Small intestine (tissue), 7 donors: Measurements from ENCODE around the gene ST8SIA1. TPM values are rescaled to one million over a fixed set of nuclear protein-coding genes. Genes with fewer than 3 reads are reported as not detected.
A peak's percentile ranks its signal among the peaks of the same experiment; 100 is the strongest.

ENCODE experiments used
- DNase-seq, 2 donors: peaks; one replicate each; pipeline versions ENCODE4 v3.0.0 to v3.0.0-alpha.2; 2013
- FAIRE-seq: peaks from 2 replicates; lab custom pipeline; 2012; peaks lifted over from hg19 to GRCh38; lab: Jason Lieb, UNC
- H3K27ac ChIP-seq, 3 donors: one replicate each; pipeline ENCODE4 v1.5.1; 2013; ENCODE audit warnings: low read length in 2 of 3, mild to moderate bottlenecking in 2 of 3, control low read depth in 1 of 3, inconsistent platforms in 1 of 3, low read depth in 1 of 3, moderate library complexity in 1 of 3
- H3K27me3 ChIP-seq, 3 donors: one replicate each; pipeline ENCODE4 v1.6.1; 2013; ENCODE audit warnings: low read length in 3 of 3, inconsistent platforms in 1 of 3; ENCODE audit not compliant: control insufficient read depth in 3 of 3, insufficient read depth in 3 of 3
- H3K36me3 ChIP-seq, 3 donors: one replicate each; pipeline ENCODE4 v1.6.1; 2013; ENCODE audit warnings: low read length in 3 of 3, inconsistent platforms in 1 of 3, low read depth in 1 of 3, mild to moderate bottlenecking in 1 of 3, moderate library complexity in 1 of 3; ENCODE audit not compliant: control insufficient read depth in 3 of 3, insufficient read depth in 2 of 3
- H3K4me1 ChIP-seq, 3 donors: one replicate each; pipeline ENCODE4 v1.6.1; 2013; ENCODE audit warnings: low read length in 2 of 3, inconsistent platforms in 1 of 3, low read depth in 1 of 3, mild to moderate bottlenecking in 1 of 3, moderate library complexity in 1 of 3; ENCODE audit not compliant: control insufficient read depth in 3 of 3, insufficient read depth in 2 of 3
- H3K4me3 ChIP-seq, 3 donors: one replicate each; pipeline ENCODE4 v1.5.1; 2013; ENCODE audit warnings: low read length in 3 of 3, control low read depth in 1 of 3, inconsistent platforms in 1 of 3, low read depth in 1 of 3, mild to moderate bottlenecking in 1 of 3, moderate library complexity in 1 of 3
- H3K9me3 ChIP-seq, 2 donors: one replicate each; pipeline ENCODE4 v1.6.1; 2013; ENCODE audit warnings: low read depth in 1 of 2, low read length in 1 of 2; ENCODE audit not compliant: control insufficient read depth in 2 of 2, insufficient read depth in 1 of 2
- WGBS, 3 donors: extraction: QIAGEN DNeasy Blood & Tissue Kit; methylation state at CpG; one replicate each; pipeline ENCODE4 v1.1.7; 2013; 5-methylcytosine and 5-hydroxymethylcytosine counted together
- polyA plus RNA-seq, 4 donors: library from polyadenylated mRNA; stranded (reverse) in 3 of 4; unstranded in 1 of 4; fragments of 200-250 nt in 3 of 4; fragments of 120-200 nt in 1 of 4; gene quantifications; one replicate each; pipeline versions ENCODE4 v1.2.1 to v1.2.3, GENCODE V29; 2013
- donor health status: healthy with polysubstance abuse.
- donor health status: control.
- donor health status: control.
- donor health status: Bipolar disorder and iron deficiency.
- donor health status: healthy.

The ST8SIA1 gene
- polyA plus RNA-seq, 4 donors = 0.81 to 1.4 (median 1.4) TPM; not detected in 1

- no peaks in the 10 kb centered on the region for H3K9me3 ChIP-seq
- no peaks in the 10 kb centered on the region for H3K4me1 ChIP-seq
- DNase-seq (no peak), FAIRE-seq (no peak)
- WGBS, 3 donors = 85 to 95% (median 86%) methylated on average over 4 of the region's 4 CpGs
- no peaks in the 10 kb centered on the region for H3K36me3 ChIP-seq
- no peak overlapping the region for H3K27ac ChIP-seq
- peaks cover 0 to 9% (median 0%) of the 10 kb centered on the region in 3 donors for H3K27me3 ChIP-seq
- no peak overlapping the region for H3K4me3 ChIP-seq
Measured at GRCh38 chr12:22340143-22340542, 5.6 kb upstream of the ST8SIA1 start.

GRCh38 chr12:22339691-22340090 lies 5.2 kb upstream of the ST8SIA1 start:
- H3K27me3 ChIP-seq = peaks cover under 1 to 13% (median 2%) of the 10 kb centered on the region in 3 donors
- FAIRE-seq (no peak), DNase-seq (no peak)
- no peak overlapping the region for H3K27ac ChIP-seq
- no peak overlapping the region for H3K4me3 ChIP-seq
- WGBS, 3 donors = 89 to 95% (median 92%) methylated on average over 8 to 9 of the region's 9 CpGs
- no peaks in the 10 kb centered on the region for H3K4me1 ChIP-seq
- no peaks in the 10 kb centered on the region for H3K9me3 ChIP-seq
- no peaks in the 10 kb centered on the region for H3K36me3 ChIP-seq

- no peaks in the 10 kb centered on the region for H3K9me3 ChIP-seq
- WGBS, 3 donors = 6 to 14% (median 6%) methylated on average over 6 of the region's 6 CpGs
- DNase-seq (no peak), FAIRE-seq (no peak)
- no peak overlapping the region for H3K27ac ChIP-seq
- peaks cover 2 to 38% (median 3%) of the 10 kb centered on the region in 3 donors for H3K27me3 ChIP-seq
- peak overlapping the region in 1 of 3 donors; percentile 60 for H3K4me3 ChIP-seq
- no peaks in the 10 kb centered on the region for H3K36me3 ChIP-seq
- no peaks in the 10 kb centered on the region for H3K4me1 ChIP-seq
Measured at GRCh38 chr12:22335794-22336166, 1.3 kb upstream of the ST8SIA1 start.

GRCh38 chr12:22333713-22334409 lies 646 bp downstream of the ST8SIA1 start:
- FAIRE-seq (no peak), DNase-seq (peak in 1 of 2 donors; percentile 15)
- Histone ChIP-seq H3K4me1 (no peaks in the 10 kb centered on the region), H3K9me3 (no peaks in the 10 kb centered on the region), H3K27ac (no peak overlapping the region), H3K36me3 (no peaks in the 10 kb centered on the region), H3K4me3 (peak overlapping the region; percentile 51 to 68 (median 60)), H3K27me3 (peaks cover 2 to 38% (median 3%) of the 10 kb centered on the region in 3 donors)
- WGBS, 3 donors = 6 to 11% (median 11%) methylated on average over 43 to 49 of the region's 49 CpGs

GRCh38 chr12:22333186-22333712 lies 1.3 kb downstream of the ST8SIA1 start:
- H3K9me3 ChIP-seq = no peaks in the 10 kb centered on the region
- H3K4me1 ChIP-seq = no peaks in the 10 kb centered on the region
- H3K4me3 ChIP-seq = peak overlapping the region in 2 of 3 donors; percentile 60 to 68
- no peak for DNase-seq
- FAIRE-seq = no peak
- H3K27me3 ChIP-seq = peaks cover 2 to 38% (median 3%) of the 10 kb centered on the region in 3 donors
- WGBS, 3 donors = 47 to 60% (median 55%) methylated on average over 10 of the region's 10 CpGs
- H3K36me3 ChIP-seq = no peaks in the 10 kb centered on the region
- no peak overlapping the region for H3K27ac ChIP-seq

GRCh38 chr12:22332202-22332601 lies 2.3 kb downstream of the ST8SIA1 start:
- H3K36me3 ChIP-seq = no peaks in the 10 kb centered on the region
- peaks cover 2 to 38% (median 3%) of the 10 kb centered on the region in 3 donors for H3K27me3 ChIP-seq
- H3K4me1 ChIP-seq = no peaks in the 10 kb centered on the region
- FAIRE-seq = no peak
- H3K27ac ChIP-seq = no peak overlapping the region
- H3K4me3 ChIP-seq = no peak overlapping the region
- no peaks in the 10 kb centered on the region for H3K9me3 ChIP-seq
- no peak for DNase-seq

GRCh38 chr12:22329621-22330020 lies 4.9 kb downstream of the ST8SIA1 start:
- 66 to 73% (median 72%) methylated on average over 4 of the region's 4 CpGs for WGBS, 3 donors
- Histone ChIP-seq H3K9me3 (no peaks in the 10 kb centered on the region), H3K27ac (no peak overlapping the region), H3K36me3 (no peaks in the 10 kb centered on the region), H3K27me3 (peaks cover 0 to 25% (median 1%) of the 10 kb centered on the region in 3 donors), H3K4me1 (no peaks in the 10 kb centered on the region), H3K4me3 (no peak overlapping the region)
- no peak for FAIRE-seq
- no peak for DNase-seq

- H3K27ac ChIP-seq = no peak overlapping the region
- no peak overlapping the region for H3K4me3 ChIP-seq
- WGBS, 3 donors = 75 to 84% (median 81%) methylated on average over 4 of the region's 4 CpGs
- no peaks in the 10 kb centered on the region for H3K27me3 ChIP-seq
- no peak for FAIRE-seq
- no peaks in the 10 kb centered on the region for H3K4me1 ChIP-seq
- no peaks in the 10 kb centered on the region for H3K9me3 ChIP-seq
- no peaks in the 10 kb centered on the region for H3K36me3 ChIP-seq
- no peak for DNase-seq
Measured at GRCh38 chr12:22325218-22325617, 9.3 kb downstream of the ST8SIA1 start.
